Naive thymus-derived CD4-positive, alpha-beta T cell (primary cell): ENCODE measurements around the gene SEC24C. TPM values are rescaled to one million over a fixed set of nuclear protein-coding genes. Genes with fewer than 3 reads are reported as not detected.

Source experiments
- ATAC-seq: fragments of 150-1000 bp; cut with Tn5 transposase; 2 replicates; pipeline ENCODE4 v1.10.0; 2021; ENCODE audit warnings: mild to moderate bottlenecking, moderate library complexity
- CTCF ChIA-PET: fragments of 350-600 bp; sonication (Branson Sonifier 250); formaldehyde crosslinking; loops from one replicate; lab custom pipeline; 2021; ENCODE audit warnings: antibody characterized with exemption; lab: Charles Lee
- POLR2A ChIA-PET: fragments of 350-600 bp; sonication (Branson Sonifier 250); formaldehyde crosslinking; loops from one replicate; lab custom pipeline; 2021; ENCODE audit warnings: antibody characterized with exemption, inconsistent platforms; lab: Charles Lee
- DNase-seq, 9 donors: peaks; one replicate each; pipeline versions ENCODE4 v3.0.0 to v3.0.0-alpha.2; 2020 to 2022; ENCODE audit warnings: mixed read lengths in 1 of 9
- H3K27ac ChIP-seq: one replicate; pipeline ENCODE4 v1.7.0; 2013; ENCODE audit warnings: mild to moderate bottlenecking, low read depth, low read length, moderate library complexity
- H3K27me3 ChIP-seq, 2 donors: one replicate each; pipeline ENCODE4 v1.7.0; 2013; ENCODE audit warnings: low read length in 2 of 2, mild to moderate bottlenecking in 2 of 2, moderate library complexity in 2 of 2; ENCODE audit not compliant: control insufficient read depth in 2 of 2, insufficient read depth in 2 of 2
- H3K36me3 ChIP-seq, 3 experiments: 1 replicate in 2 of 3; 2 replicates in 1 of 3; pipeline ENCODE4 v1.7.0; 2013; ENCODE audit warnings: low read length in 3 of 3, mild to moderate bottlenecking in 3 of 3, moderate library complexity in 1 of 3; ENCODE audit not compliant: insufficient read depth in 3 of 3, control insufficient read depth in 2 of 3
- H3K4me1 ChIP-seq, 2 donors: one replicate each; pipeline ENCODE4 v1.7.0; 2013; ENCODE audit warnings: low read length in 2 of 2, mild to moderate bottlenecking in 2 of 2, moderate library complexity in 1 of 2; ENCODE audit not compliant: control insufficient read depth in 2 of 2, insufficient read depth in 2 of 2
- H3K4me3 ChIP-seq: 2 replicates; pipeline ENCODE4 v1.7.0; 2013; ENCODE audit warnings: mild to moderate bottlenecking, low read length
- H3K9me3 ChIP-seq, 3 experiments: 1 replicate in 2 of 3; 2 replicates in 1 of 3; pipeline ENCODE4 v1.7.0; 2013; ENCODE audit warnings: low read length in 3 of 3; ENCODE audit not compliant: control insufficient read depth in 2 of 3
- H3K27ac Mint-ChIP-seq, 9 donors: one replicate each; pipeline ENCODE4 v1.8.0; 2020 to 2022; ENCODE audit warnings: mixed read lengths in 9 of 9, mild to moderate bottlenecking in 8 of 9, moderate library complexity in 5 of 9, inconsistent platforms in 2 of 9
- H3K27me3 Mint-ChIP-seq, 5 donors: one replicate each; pipeline ENCODE4 v1.8.0; 2021 to 2022; ENCODE audit warnings: mixed read lengths in 5 of 5, mild to moderate bottlenecking in 1 of 5
- H3K36me3 Mint-ChIP-seq, 5 donors: one replicate each; pipeline ENCODE4 v1.8.0; 2020 to 2022; ENCODE audit warnings: mixed read lengths in 5 of 5, mild to moderate bottlenecking in 3 of 5, inconsistent platforms in 1 of 5
- H3K4me1 Mint-ChIP-seq, 7 donors: one replicate each; pipeline ENCODE4 v1.8.0; 2020 to 2022; ENCODE audit warnings: mixed read lengths in 7 of 7, mild to moderate bottlenecking in 3 of 7, inconsistent platforms in 1 of 7
- H3K4me3 Mint-ChIP-seq, 10 donors: one replicate each; pipeline ENCODE4 v1.8.0; 2020 to 2022; ENCODE audit warnings: mild to moderate bottlenecking in 10 of 10, mixed read lengths in 10 of 10, moderate library complexity in 6 of 10, inconsistent platforms in 2 of 10
- H3K9me3 Mint-ChIP-seq, 11 donors: one replicate each; pipeline ENCODE4 v1.8.0; 2020 to 2022; ENCODE audit warnings: mixed read lengths in 11 of 11, mild to moderate bottlenecking in 4 of 11, inconsistent platforms in 1 of 11, moderate library complexity in 1 of 11
- intact Hi-C, 2 donors: fragments of 100-400 bp; cut with micrococcal nuclease; formaldehyde crosslinking; loops; one replicate each; pipeline ENCODE4 v1.15.1; 2023
- polyA plus RNA-seq, 2 donors: library from polyadenylated mRNA; unstranded; fragments of 300-500 nt; fragmentation: Illumina TruSeq; gene quantifications; one replicate each; pipeline ENCODE4 v1.2.3, GENCODE V29; 2021
- total RNA-seq, 6 experiments: library from RNA in 5 of 6; stranded (reverse) in 5 of 6; gene quantifications; 1 replicate in 5 of 6; 2 replicates in 1 of 6; pipeline ENCODE4 v1.2.3 and lab custom pipeline; 2021 to 2026

SEC24C gene
- total and polyA plus RNA-seq, 7 experiments from 2014 or later, result 23.3 to 122 (median 82.2) TPM

- peak overlapping the region; percentile 57 for H3K27ac ChIP-seq
Observed at GRCh38 chr10:73812657-73813056, 68.5 kb downstream of the SEC24C start.

GRCh38 chr10:73813333-73813732, 69.2 kb downstream of the SEC24C start:
- Mint-ChIP-seq H3K27ac (peak overlapping the region; percentile 64 to 91 (median 86)), H3K36me3 (peaks cover 0 to 50% (median 27%) of the 10 kb centered on the region in 5 donors), H3K9me3 (peaks cover 0 to 2% (median 0%) of the 10 kb centered on the region in 11 donors), H3K4me3 (peak overlapping the region in 2 of 10 donors; percentile 39 to 62), H3K27me3 (no peaks in the 10 kb centered on the region), H3K4me1 (peaks cover 23 to 33% (median 27%) of the 10 kb centered on the region in 7 donors)
- Histone ChIP-seq H3K27me3 (no peaks in the 10 kb centered on the region), H3K36me3 (peaks cover 0 to 69% (median 4%) of the 10 kb centered on the region in 3 experiments), H3K4me1 (peaks cover 15 to 19% of the 10 kb centered on the region in 2 donors), H3K27ac (no peak overlapping the region), H3K4me3 (no peak overlapping the region), H3K9me3 (no peaks in the 10 kb centered on the region)
- DNase-seq, result no peak
- POLR2A ChIA-PET, result interaction anchor here (0.6 to 1.5 kb wide), 5 partner anchors 14 to 371 kb away, joined by 3 to 7 read pairs (median 3); a partner anchor contains a TSS
- CTCF ChIA-PET, result no interaction called here
- intact Hi-C loops, result loop anchor here in 1 of 2 donors (5.0 kb wide), 1 partner anchor 316 kb away; the partner anchor contains the start of gene PPP3CB
- ATAC-seq, result no peak

More at GRCh38 chr10:73812657-73813056, 68.5 kb downstream of the SEC24C start:
- Mint-ChIP-seq H3K4me3 (peak overlapping the region; percentile 29 to 95 (median 60)), H3K9me3 (peaks cover 0 to 2% (median 0%) of the 10 kb centered on the region in 11 donors), H3K27me3 (no peaks in the 10 kb centered on the region), H3K4me1 (peaks cover 22 to 37% (median 31%) of the 10 kb centered on the region in 7 donors), H3K36me3 (peaks cover 0 to 49% (median 27%) of the 10 kb centered on the region in 5 donors), H3K27ac (peak overlapping the region; percentile 72 to 91 (median 86))
- no peak overlapping the region for H3K4me3 ChIP-seq
- peaks cover 19% of the 10 kb centered on the region in 2 donors for H3K4me1 ChIP-seq
- intact Hi-C loops, result loop anchor here in 1 of 2 donors (5.0 kb wide), 1 partner anchor 315 kb away; the partner anchor contains the start of gene PPP3CB
- peaks cover 0 to 69% (median 4%) of the 10 kb centered on the region in 3 experiments for H3K36me3 ChIP-seq
- DNase-seq (no peak), ATAC-seq (no peak)
- POLR2A ChIA-PET, result interaction anchor here (0.6 to 12.8 kb wide), 8 partner anchors 19 to 376 kb away, joined by 3 to 150 read pairs (median 3); partner anchors contain the start of genes CHCHD1 and ZSWIM8
- H3K9me3 ChIP-seq, result no peaks in the 10 kb centered on the region
- CTCF ChIA-PET, result interaction anchor here (0.6 kb wide), 1 partner anchor 50 kb away, joined by 3 read pairs; no protein-coding TSS in a partner anchor
- no peaks in the 10 kb centered on the region for H3K27me3 ChIP-seq

- peaks cover 13 to 22% (median 19%) of the 10 kb centered on the region in 7 donors for H3K4me1 Mint-ChIP-seq
- Histone ChIP-seq H3K27ac (no peak overlapping the region), H3K9me3 (no peaks in the 10 kb centered on the region), H3K4me1 (peaks cover 8 to 11% of the 10 kb centered on the region in 2 donors), H3K36me3 (peaks cover 0 to 69% (median 7%) of the 10 kb centered on the region in 3 experiments), H3K27me3 (no peaks in the 10 kb centered on the region), H3K4me3 (no peak overlapping the region)
- H3K27ac Mint-ChIP-seq, result peak overlapping the region in 2 of 9 donors; percentile 41 to 53
- peaks cover 0 to 2% (median 0%) of the 10 kb centered on the region in 11 donors for H3K9me3 Mint-ChIP-seq
- H3K4me3 Mint-ChIP-seq, result no peak overlapping the region
- DNase-seq (no peak), ATAC-seq (no peak)
- H3K27me3 Mint-ChIP-seq, result no peaks in the 10 kb centered on the region
- CTCF ChIA-PET, result no interaction called here
- H3K36me3 Mint-ChIP-seq, result peaks cover 0 to 52% (median 21%) of the 10 kb centered on the region in 5 donors
- intact Hi-C loops, result loop anchor here in 1 of 2 donors (5.0 kb wide), 1 partner anchor 317 kb away; the partner anchor contains the start of gene PPP3CB
- POLR2A ChIA-PET, result interaction anchor here (1.0 to 1.5 kb wide), 2 partner anchors 28 to 43 kb away, joined by 3 to 7 read pairs; a partner anchor contains a TSS
Observed at GRCh38 chr10:73814276-73814895, 70.2 kb downstream of the SEC24C start.

DNA sequence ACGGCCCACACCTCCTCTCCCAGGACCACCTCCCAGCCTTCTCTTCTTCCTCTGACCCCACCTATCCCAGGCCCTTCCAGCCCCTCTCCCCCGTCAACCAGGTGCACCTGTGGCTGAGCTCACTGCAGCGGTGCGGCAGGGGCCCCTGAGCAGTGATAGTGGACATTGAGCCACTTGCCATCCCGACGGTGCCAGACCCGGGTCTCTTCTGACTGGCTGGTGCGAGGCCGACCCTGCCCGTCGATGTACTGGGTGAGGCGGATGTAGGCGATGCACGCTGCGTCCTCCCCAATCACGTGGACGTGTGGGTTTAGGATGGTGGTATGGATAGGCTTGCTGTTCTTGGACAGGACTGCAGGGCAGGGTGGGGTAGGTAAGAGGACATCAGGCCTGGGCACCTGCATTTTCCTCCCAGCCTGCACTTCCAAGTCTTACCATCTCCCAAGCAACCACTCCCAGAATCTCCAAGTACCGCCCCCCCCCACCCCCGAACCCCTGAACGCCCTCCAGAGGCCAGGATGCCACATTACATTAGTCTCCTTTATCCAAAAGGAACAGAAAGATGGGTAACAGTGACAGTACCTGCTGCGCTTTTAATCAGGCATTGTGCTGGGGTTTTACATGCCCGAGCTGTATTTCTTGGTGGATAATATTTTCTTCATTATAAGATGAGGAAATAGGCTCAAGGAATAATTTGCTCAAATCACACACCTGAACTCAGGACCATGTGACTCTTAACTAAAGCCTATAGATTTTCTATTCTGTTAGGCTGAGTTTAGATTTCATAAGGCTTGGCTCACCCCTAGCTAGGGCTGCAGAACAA, 70.9 kb downstream of the SEC24C start:
- CTCF ChIA-PET, result no interaction called here
- H3K9me3 ChIP-seq, result no peaks in the 10 kb centered on the region
- ATAC-seq (no peak), DNase-seq (no peak)
- H3K27ac Mint-ChIP-seq, result peak overlapping the region in 3 of 9 donors; percentile 41 to 53 (median 46)
- H3K9me3 Mint-ChIP-seq, result peaks cover 0 to 2% (median 0%) of the 10 kb centered on the region in 11 donors
- H3K36me3 Mint-ChIP-seq, result peaks cover 0 to 56% (median 19%) of the 10 kb centered on the region in 5 donors
- H3K4me1 ChIP-seq, result peaks cover under 1 to 5% of the 10 kb centered on the region in 2 donors
- no peaks in the 10 kb centered on the region for H3K27me3 Mint-ChIP-seq
- H3K36me3 ChIP-seq, result peaks cover 0 to 74% (median 8%) of the 10 kb centered on the region in 3 experiments
- no peak overlapping the region for H3K27ac ChIP-seq
- peaks cover 5 to 19% (median 12%) of the 10 kb centered on the region in 7 donors for H3K4me1 Mint-ChIP-seq
- POLR2A ChIA-PET, result interaction anchor here (1.0 to 1.5 kb wide), 4 partner anchors 39 to 319 kb away, joined by 3 to 7 read pairs (median 4); partner anchors contain the start of genes CAMK2G and PPP3CB
- no peak overlapping the region for H3K4me3 ChIP-seq
- H3K4me3 Mint-ChIP-seq, result no peak overlapping the region
- intact Hi-C loops, result loop anchor here in 1 of 2 donors (5.0 kb wide), 1 partner anchor 318 kb away; the partner anchor contains the start of gene PPP3CB
- no peaks in the 10 kb centered on the region for H3K27me3 ChIP-seq

GRCh38 chr10:73815719-73816030, 71.5 kb downstream of the SEC24C start:
- no peak overlapping the region for H3K4me3 Mint-ChIP-seq
- Histone ChIP-seq H3K27me3 (no peaks in the 10 kb centered on the region), H3K9me3 (no peaks in the 10 kb centered on the region), H3K4me3 (no peak overlapping the region), H3K4me1 (peaks cover 0 to 1% of the 10 kb centered on the region in 2 donors), H3K27ac (no peak overlapping the region), H3K36me3 (peaks cover 0 to 75% (median 8%) of the 10 kb centered on the region in 3 experiments)
- DNase-seq (no peak), ATAC-seq (no peak)
- H3K27ac Mint-ChIP-seq, result peak overlapping the region in 4 of 9 donors; percentile 21 to 56 (median 31)
- H3K36me3 Mint-ChIP-seq, result peaks cover 0 to 58% (median 15%) of the 10 kb centered on the region in 5 donors
- peaks cover 0 to 14% (median 7%) of the 10 kb centered on the region in 7 donors for H3K4me1 Mint-ChIP-seq
- H3K27me3 Mint-ChIP-seq, result no peaks in the 10 kb centered on the region
- POLR2A ChIA-PET, result interaction anchor here (1.0 to 1.4 kb wide), 3 partner anchors 38 to 319 kb away, joined by 3 to 5 read pairs (median 4); partner anchors contain the start of genes CAMK2G and PPP3CB
- peaks cover 0 to 2% (median 0%) of the 10 kb centered on the region in 11 donors for H3K9me3 Mint-ChIP-seq
- intact Hi-C loops, result no loop called here
- CTCF ChIA-PET, result no interaction called here
